HG03571 (cell line): Measurements from ENCODE around the gene TK1.
A peak's percentile ranks its signal among the peaks of the same experiment; 100 is the strongest.
"Not testable (repeated sequence)": the region's sequence is repeated elsewhere in the genome, so short reads cannot be mapped to it uniquely, and the experiment has no call there.

ENCODE experiments used
- ATAC-seq: cut with Tn5 transposase; IDR thresholded peaks from one replicate; pipeline ENCODE4 v1.9.1; 2021; ENCODE audit not compliant: unreplicated experiment

Gene TK1

DNA sequence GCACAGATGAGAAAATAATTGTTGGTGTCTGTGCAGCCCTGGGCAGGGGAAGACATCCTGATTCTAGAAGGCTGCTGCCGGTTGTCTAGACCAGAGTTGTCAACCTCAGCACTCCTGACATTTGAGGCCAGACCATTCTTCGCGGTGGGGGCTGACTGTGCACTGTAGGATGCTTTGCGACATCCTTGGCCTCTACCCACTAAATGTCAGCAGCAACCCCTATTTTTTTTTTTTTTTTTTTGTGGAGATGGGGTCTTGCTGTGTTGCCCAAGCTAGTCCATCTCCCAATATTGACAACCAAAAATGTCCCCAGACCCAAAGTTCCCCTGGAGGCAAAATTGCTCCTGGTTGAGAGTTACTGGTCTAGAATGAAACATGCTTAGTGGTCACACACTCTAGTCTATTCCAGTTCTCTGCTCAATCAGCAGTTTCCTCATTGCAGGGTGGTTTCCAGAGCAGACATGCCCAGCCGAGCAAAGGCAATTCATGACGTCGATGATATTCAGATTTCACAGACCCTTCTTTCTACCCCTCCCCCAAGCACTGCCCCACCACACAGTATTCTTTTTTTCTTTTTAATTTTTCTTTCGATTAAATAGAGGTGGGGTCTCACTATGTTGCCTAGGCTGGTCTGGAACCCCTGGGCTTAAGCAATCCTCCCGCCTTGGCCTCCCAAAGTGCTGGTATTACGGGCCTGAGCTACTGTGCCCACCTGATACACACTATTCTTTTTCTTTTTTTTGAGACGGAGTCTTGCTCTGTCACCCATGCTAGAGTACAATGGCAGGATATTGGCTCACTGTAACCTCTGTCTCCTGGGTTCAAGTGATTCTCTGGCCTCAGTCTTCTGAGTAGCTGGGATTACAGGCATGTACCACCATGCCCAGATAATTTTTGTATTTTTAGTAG is 31.7 kb downstream of the TK1 start:
- ATAC-seq, result peak; percentile 42

DNA sequence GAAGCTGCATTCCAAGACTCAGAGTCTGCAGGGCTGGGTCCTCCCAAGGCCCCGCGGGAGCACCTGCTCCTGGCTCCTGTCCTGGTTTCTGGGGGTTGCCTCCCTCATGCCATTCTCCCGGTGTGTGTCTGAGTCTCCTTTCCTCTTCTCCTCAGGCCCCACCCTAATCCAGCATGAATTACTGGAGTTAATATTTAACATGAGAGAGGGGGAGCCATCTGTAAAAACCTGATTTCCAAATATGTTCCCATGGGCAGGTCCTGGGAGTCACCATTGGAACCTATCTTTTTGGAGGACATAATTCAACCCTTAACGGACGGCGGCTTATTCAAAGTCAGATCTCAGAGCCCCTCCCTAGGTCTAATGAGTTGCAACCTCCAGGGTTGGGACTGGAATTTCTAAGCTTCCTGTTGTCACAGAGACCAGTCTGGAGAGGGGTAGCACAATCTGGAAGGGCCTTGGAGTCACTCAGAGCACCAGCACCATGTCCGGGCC is 35.3 kb downstream of the TK1 start:
- no peak for ATAC-seq

DNA sequence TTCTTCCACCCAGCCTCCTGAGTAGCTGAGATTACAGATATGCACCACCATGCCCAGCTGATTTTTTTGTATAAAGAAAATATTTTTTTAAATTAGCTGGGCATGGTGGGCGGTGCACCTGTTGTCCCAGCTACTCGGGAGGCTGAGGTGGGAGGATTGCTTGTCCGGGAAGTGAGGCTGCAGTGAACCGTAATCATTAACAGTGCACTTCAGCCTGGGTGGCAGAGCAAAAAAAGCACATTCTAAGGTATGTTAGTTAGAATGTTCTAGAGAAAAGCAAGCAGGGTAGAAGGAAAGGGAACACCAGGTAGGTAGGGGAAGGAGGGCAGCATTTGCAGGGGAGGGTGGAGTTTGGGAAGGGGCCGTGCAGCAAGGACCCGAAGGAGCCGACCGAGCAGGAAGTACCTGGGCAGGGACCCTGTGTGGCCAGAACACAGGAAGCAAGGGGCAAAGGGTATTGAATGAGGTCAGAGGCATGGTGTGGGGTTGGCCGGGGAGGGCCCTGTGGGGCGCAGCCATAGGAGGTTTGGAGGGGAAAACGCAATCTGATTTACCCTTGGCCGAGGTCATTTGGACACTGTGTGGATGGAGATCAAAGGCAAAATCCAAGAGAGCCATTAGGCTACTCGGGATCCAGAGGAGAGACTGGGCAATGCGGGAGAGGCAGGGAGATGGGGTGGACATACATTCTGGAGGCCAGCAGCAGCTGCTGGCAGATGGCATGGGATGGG is 38.4 kb downstream of the TK1 start:
- ATAC-seq, result no peak

DNA sequence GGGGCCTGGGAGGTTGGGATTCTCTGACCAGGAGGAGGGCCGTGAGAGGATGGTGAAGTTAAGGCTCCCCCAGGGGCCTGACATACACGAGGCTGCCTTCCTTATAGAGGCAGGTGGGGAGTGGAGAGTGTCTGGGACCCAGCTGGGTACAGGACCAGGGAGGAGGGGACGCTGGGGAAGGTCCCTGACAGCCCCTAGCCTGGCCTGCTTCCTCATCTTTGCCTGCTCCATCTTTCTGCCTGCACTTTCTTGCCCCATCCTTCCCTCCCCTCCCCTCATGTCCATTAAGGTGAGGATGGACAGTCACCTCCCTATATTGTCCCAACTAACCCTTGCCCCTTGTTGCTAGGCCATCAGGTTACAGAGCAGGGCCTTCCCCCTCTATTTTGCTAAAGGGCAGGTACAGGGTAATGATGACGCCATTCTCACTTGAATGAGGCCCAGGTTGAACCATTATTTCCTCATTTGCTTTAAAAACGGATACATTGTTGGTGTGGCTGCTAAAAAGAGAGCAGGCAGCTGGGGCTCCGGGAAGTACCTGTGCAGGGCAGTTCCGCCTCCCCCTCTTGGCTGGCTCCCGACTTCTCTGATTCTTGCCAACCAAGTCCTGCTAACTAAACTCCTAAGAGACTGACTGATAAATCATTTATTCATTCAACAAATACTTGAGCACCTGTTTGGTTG is 39.4 kb downstream of the TK1 start:
- ATAC-seq, result no peak

DNA sequence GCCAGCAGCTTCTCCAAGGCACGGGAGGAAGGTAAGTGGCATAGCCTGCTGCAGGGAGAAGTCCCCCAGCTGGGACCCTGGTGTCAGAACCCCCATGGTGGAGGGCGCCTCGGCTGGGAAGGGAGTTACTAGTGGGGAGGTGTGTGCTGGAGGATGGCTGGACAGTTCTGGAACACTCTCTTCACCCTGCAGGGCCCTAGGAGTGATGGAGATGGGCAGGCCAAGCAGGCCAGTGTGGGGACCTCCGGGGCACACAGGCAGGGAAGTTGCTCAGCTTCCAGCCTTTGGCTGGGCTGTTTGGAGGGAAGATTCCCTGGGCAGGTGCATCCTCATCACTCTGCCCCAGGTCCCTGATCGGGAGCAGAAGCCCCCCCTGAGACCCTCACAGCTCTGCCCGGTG is 40.0 kb downstream of the TK1 start:
- ATAC-seq, result no peak

- ATAC-seq, result no peak
These were observed 40.4 kb downstream of the TK1 start for GRCh38 chr17:78146471-78146869.

DNA sequence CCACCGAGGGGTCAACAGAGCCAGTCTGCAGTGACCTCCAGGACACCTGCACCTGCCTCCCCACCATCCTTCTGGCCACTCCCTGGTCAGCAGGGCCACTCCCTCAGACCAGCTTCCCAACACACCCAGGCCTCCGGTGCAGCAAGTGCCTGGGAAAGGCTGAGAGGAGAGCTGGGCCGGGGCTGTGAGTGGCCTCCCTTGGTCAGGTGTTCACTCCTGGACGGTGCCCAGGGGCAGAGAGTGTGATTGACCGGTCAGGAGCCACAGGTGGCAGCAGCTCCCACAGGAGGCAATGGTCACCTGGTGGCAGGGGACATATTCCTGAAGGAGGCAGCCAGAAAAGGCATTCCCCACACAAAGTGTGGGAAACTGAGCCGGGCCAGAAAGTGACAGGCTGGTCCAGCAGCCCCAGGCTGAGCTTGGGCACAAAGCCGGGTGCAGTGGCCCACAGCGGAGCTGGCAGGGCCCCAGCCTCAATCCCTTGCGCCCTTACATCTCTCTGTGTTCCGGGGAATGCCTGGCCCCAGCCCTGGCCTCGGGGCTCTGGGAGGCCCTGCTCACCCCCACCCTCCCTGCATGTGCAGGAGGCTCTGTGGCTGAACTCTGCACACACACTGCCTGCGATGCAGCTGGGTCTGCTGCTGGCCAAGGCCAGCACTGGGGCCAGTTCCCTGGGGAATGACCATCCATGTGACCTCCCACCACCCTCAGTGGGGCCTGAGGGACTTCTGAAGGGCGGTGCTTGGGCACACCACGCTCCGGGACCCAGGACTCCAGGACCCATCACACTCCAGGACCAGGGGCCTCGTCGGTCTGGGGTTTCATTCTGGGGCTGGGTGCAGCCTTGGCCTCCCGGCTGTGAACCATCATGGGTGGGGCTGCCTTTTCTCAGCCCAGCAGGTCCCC is 41.9 kb downstream of the TK1 start:
- ATAC-seq, result no peak

GRCh38 chr17:78144147-78144719 is 42.6 kb downstream of the TK1 start:
- no peak for ATAC-seq

GRCh38 chr17:78143214-78144146 is 43.4 kb downstream of the TK1 start:
- no peak for ATAC-seq

DNA sequence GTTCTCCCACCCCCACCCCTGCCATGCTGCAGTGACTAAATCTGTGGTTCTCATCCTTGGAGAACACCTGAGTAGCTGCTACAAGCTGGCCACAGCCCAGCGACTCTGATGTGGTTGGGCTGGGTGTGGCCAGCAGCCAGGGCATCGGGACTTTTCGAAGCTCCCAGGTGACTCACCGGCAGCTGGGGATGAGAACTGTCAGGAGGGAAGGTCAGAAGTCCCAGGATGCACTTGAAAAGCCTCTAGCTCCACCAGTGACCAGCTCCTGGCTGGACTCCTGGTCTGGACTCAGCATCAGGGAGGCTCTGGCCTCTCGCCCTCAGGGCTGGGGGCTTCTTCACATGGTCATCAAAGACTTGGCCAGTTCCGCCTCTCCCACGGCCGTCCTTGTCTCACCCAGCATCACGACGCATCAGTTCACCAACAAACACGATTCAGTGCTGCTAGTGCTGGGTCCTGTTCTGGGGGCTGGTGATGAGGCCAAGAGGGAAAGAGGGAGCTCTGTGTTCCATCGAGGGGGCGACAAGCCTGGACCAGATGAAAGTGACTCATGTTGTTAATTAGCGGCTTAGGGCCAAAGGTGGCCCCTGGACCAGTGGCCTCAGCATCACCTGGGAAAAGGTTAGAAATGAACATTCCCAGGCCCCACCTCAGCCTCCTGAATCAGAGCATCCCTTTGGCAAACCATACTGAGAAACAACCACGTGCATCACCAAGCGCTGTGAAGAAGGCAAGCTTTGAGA is 44.6 kb downstream of the TK1 start:
- no peak for ATAC-seq

- no peak for ATAC-seq
These were observed 45.3 kb downstream of the TK1 start for GRCh38 chr17:78141437-78142118.

GRCh38 chr17:78140169-78141051 is 46.4 kb downstream of the TK1 start:
- peak; percentile 53 for ATAC-seq

DNA sequence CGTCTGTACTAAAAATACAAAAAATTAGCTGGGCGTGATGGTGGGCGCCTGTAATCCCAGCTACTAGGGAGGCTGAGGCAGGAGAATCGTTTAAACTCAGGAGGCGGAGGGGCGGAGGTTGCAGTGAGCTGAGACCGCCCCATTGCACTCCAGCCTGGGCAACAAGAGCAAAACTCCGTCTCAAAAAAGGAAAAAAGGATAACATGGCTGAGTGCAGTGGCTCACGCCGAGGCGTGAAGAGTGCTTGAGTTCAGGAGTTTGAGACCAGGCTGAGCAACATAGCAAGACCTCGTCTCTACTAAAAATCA is 47.0 kb downstream of the TK1 start:
- ATAC-seq, result not testable (repeated sequence)

DNA sequence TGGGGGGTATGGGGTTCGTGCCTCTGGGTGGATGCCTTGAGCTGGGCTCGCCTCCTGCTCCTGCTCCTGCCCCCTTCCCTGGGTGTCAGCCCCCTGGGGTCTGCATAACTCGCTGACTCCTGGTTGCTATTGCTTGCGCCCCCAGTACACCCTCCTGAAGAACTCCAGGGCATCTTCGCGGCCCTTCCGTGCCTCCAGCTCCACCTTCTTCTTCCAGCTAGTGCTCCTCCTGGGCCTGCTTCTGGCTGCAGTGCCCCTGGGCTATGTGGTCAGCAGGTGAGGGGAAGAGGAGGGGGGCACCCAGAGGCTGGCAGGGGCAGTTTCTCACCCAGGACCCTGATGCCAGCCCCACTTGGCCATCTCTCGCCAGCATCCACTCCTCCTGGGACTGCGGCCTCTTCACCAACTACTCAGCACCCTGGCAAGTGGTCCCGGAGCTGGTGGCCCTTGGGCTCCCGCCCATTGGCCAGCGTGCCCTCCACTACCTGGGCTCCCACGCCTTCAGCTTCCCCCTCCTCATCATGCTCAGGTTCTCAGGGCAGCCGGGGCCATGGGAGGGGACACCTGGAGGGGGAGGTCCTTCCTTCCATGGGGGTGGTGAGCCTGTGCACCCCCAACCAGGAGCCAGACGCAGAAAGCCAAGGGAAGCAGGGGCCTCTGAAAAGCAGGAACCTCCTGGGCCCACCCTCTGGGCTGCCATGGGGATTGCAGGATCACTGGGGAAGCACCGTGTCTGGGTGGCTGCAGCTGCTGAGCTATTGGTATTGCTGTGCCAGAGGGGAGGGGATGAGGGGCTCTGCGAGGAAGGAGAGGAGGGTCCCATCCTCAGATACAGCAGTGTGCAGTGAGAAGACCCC is 48.4 kb downstream of the TK1 start:
- no peak for ATAC-seq

DNA sequence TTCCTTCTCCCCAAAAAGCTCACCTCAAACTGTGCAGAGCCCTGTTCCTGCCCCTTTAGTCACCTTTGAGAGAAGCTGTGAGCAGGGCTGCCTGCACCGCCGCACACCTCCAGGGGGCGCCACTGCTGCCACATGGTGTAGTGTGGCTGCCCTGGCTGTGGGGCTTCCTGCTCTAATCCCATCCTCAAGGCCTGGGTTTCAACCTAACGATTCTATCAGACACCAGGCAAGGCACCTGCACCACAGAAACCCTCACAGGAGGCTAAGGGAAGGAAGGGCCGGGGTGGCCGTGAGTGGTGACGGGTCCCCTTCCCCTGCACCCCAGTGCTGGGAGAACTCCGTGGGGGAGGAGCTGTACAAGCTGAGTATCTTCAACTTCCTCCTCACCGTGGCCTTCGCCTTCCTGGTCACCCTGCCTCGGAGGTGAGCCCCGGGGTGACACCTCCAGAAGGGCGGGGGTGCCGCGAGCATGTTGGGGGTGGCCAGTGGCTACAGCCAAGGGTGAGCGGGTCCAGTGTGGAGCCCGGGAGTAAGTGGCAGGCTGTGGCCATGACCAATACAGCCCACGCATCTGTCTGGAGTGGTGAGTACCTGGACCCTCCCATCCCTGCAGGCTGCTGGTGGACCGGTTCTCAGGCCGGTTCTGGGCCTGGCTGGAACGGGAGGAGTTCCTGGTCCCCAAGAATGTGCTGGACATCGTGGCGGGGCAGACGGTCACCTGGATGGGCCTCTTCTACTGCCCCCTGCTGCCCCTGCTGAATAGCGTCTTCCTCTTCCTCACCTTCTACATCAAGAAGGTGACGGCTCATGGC is 49.3 kb downstream of the TK1 start:
- ATAC-seq, result no peak
